HepG2 (cell line): ENCODE data around the gene SDC1. TPM values are rescaled to one million over a fixed set of nuclear protein-coding genes. Genes with fewer than 3 reads are reported as not detected.

ENCODE experiments used
- ARNT2 ChIP-seq: sonication (generic); formaldehyde crosslinking; IDR thresholded peaks from 2 replicates; pipeline ENCODE4 v1.8.0; 2022; ENCODE audit warnings: mild to moderate bottlenecking, low read depth, missing genetic modification reagents, moderate library complexity
- ATF4 ChIP-seq, 2 experiments: fragments of 450-650 bp in 1 of 2; sonication (generic) in 1 of 2; formaldehyde crosslinking; IDR thresholded peaks; 2 replicates each; pipeline versions ENCODE4 v1.5.0 to v1.8.0; 2020 to 2022; ENCODE audit warnings: mild to moderate bottlenecking in 1 of 2, missing genetic modification reagents in 1 of 2
- ATF7-NPFF ChIP-seq: sonication (generic); formaldehyde crosslinking; IDR thresholded peaks from 2 replicates; pipeline ENCODE4 v1.8.1; 2023; ENCODE audit warnings: mild to moderate bottlenecking, low read depth, missing genetic modification reagents, moderate library complexity
- ATM ChIP-seq: fragments of 450-650 bp; IDR thresholded peaks from 2 replicates; pipeline ENCODE4 v1.7.1; 2017; ENCODE audit warnings: mild to moderate bottlenecking, borderline replicate concordance
- BCL6 ChIP-seq: IDR thresholded peaks from 2 replicates; pipeline ENCODE4 v1.6.1; 2016; ENCODE audit warnings: missing genetic modification reagents, missing compliant biosample characterization
- BRD4 ChIP-seq: sonication (generic); formaldehyde crosslinking; IDR thresholded peaks from 2 replicates; pipeline ENCODE4 v1.4.0; 2020; ENCODE audit warnings: missing genetic modification reagents
- CCDC6 ChIP-seq: sonication (generic); formaldehyde crosslinking; IDR thresholded peaks from 2 replicates; pipeline ENCODE4 v1.8.1; 2022; ENCODE audit warnings: mild to moderate bottlenecking, missing genetic modification reagents, moderate library complexity
- JUN ChIP-seq: sonication (generic); formaldehyde crosslinking; IDR thresholded peaks from 2 replicates; pipeline ENCODE4 v1.4.0; 2020; ENCODE audit warnings: mild to moderate bottlenecking, missing genetic modification reagents
- JUNB ChIP-seq: sonication (generic); formaldehyde crosslinking; IDR thresholded peaks from 2 replicates; pipeline ENCODE4 v1.8.0; 2022; ENCODE audit warnings: missing genetic modification reagents, mild to moderate bottlenecking, borderline replicate concordance
- KDM5B ChIP-seq: sonication (generic); formaldehyde crosslinking; IDR thresholded peaks from 2 replicates; pipeline ENCODE4 v1.4.0; 2020; ENCODE audit warnings: missing genetic modification reagents, mild to moderate bottlenecking, borderline replicate concordance
- KLF6 ChIP-seq: IDR thresholded peaks from 2 replicates; pipeline ENCODE4 v1.8.0; 2016; ENCODE audit warnings: missing biosample characterization, missing genetic modification reagents
- LBX2 ChIP-seq: sonication (generic); formaldehyde crosslinking; IDR thresholded peaks from 2 replicates; pipeline ENCODE4 v1.5.0; 2020; ENCODE audit warnings: missing genetic modification reagents, mild to moderate bottlenecking, borderline replicate concordance
- MAFF ChIP-seq: IDR thresholded peaks from 2 replicates; pipeline ENCODE4 v1.6.1; 2011; ENCODE audit warnings: low read depth, low read length, improper control_type of control experiment
- NCOA5 ChIP-seq: sonication (generic); formaldehyde crosslinking; IDR thresholded peaks from 2 replicates; pipeline ENCODE4 v1.4.0; 2020; ENCODE audit warnings: missing genetic modification reagents
- SNRNP70 ChIP-seq: fragments of 200-400 bp; formaldehyde crosslinking; IDR thresholded peaks from 2 replicates; pipeline ENCODE4 v1.6.1; 2017; ENCODE audit warnings: mild to moderate bottlenecking, low read depth, low read length, moderate library complexity
- TARDBP ChIP-seq: sonication (generic); formaldehyde crosslinking; IDR thresholded peaks from 2 replicates; pipeline ENCODE4 v1.8.0; 2022; ENCODE audit warnings: mild to moderate bottlenecking, missing genetic modification reagents
- TIGD3 ChIP-seq: sonication (generic); formaldehyde crosslinking; IDR thresholded peaks from 2 replicates; pipeline ENCODE4 v1.5.1; 2020; ENCODE audit warnings: mild to moderate bottlenecking, missing genetic modification reagents, borderline replicate concordance
- TOPORS ChIP-seq: sonication (generic); formaldehyde crosslinking; IDR thresholded peaks from 2 replicates; pipeline ENCODE4 v1.8.0; 2023; ENCODE audit warnings: mild to moderate bottlenecking, missing genetic modification reagents
- ZFYVE20 ChIP-seq: sonication (generic); formaldehyde crosslinking; IDR thresholded peaks from 2 replicates; pipeline ENCODE4 v1.8.0; 2023; ENCODE audit warnings: low read depth, mild to moderate bottlenecking, moderate library complexity, missing genetic modification reagents, borderline replicate concordance
- ZGPAT ChIP-seq: IDR thresholded peaks from 2 replicates; pipeline ENCODE4 v1.6.1; 2016; ENCODE audit warnings: mild to moderate bottlenecking
- ZNF225 ChIP-seq: sonication (generic); formaldehyde crosslinking; IDR thresholded peaks from 2 replicates; pipeline ENCODE4 v1.4.0; 2020; ENCODE audit warnings: mild to moderate bottlenecking, missing genetic modification reagents
- ZNF256 ChIP-seq: sonication (generic); formaldehyde crosslinking; conservative IDR thresholded peaks from 2 replicates; pipeline ENCODE4 v1.4.0; 2020; ENCODE audit warnings: missing genetic modification reagents
- ZNF274 ChIP-seq: sonication (generic); formaldehyde crosslinking; IDR thresholded peaks from 2 replicates; pipeline ENCODE4 v1.5.1; 2020; ENCODE audit warnings: mild to moderate bottlenecking, missing genetic modification reagents
- ZNF326 ChIP-seq: sonication (generic); formaldehyde crosslinking; IDR thresholded peaks from 2 replicates; pipeline ENCODE4 v1.4.0; 2020; ENCODE audit warnings: missing genetic modification reagents, borderline replicate concordance
- ZNF331 ChIP-seq: sonication (generic); formaldehyde crosslinking; IDR thresholded peaks from 2 replicates; pipeline ENCODE4 v1.4.0; 2020; ENCODE audit warnings: missing genetic modification reagents
- ZNF350 ChIP-seq: sonication (generic); formaldehyde crosslinking; IDR thresholded peaks from 2 replicates; pipeline ENCODE4 v1.4.0; 2020; ENCODE audit warnings: mild to moderate bottlenecking, low read depth, missing genetic modification reagents, borderline replicate concordance
- ZNF546 ChIP-seq: sonication (generic); formaldehyde crosslinking; conservative IDR thresholded peaks from 2 replicates; pipeline ENCODE4 v1.8.1; 2023; ENCODE audit warnings: mild to moderate bottlenecking, missing genetic modification reagents
- ZNF878 ChIP-seq: sonication (generic); formaldehyde crosslinking; IDR thresholded peaks from 2 replicates; pipeline ENCODE4 v1.8.1; 2023; ENCODE audit warnings: mild to moderate bottlenecking, missing genetic modification reagents, moderate library complexity
- ZNF891 ChIP-seq: sonication (generic); formaldehyde crosslinking; IDR thresholded peaks from 2 replicates; pipeline ENCODE4 v1.5.0; 2020; ENCODE audit warnings: mild to moderate bottlenecking, missing genetic modification reagents
- polyA plus RNA-seq, 8 experiments: library from polyadenylated mRNA; depleted of rRNA in 3 of 8; stranded (reverse) in 7 of 8; unstranded in 1 of 8; fragments of >200 nt; fragmentation: Illumina TruSeq in 4 of 8; extraction: Trizol in 4 of 8; gene quantifications; 2 replicates each; pipeline versions ENCODE4 v1.2.1 to v1.2.3, GENCODE V29; 2011 to 2016; ENCODE audit warnings: low read depth in 4 of 8, missing spikeins in 1 of 8, mixed read lengths in 1 of 8; ENCODE audit not compliant: insufficient read depth in 1 of 8
- total RNA-seq, 5 experiments: library from RNA; depleted of rRNA; stranded (reverse); fragments of >200 nt; fragmentation: Illumina TruSeq; extraction: Trizol; gene quantifications; 2 replicates each; pipeline ENCODE4 v1.2.3, GENCODE V29; 2016; ENCODE audit warnings: low read depth in 1 of 5

SDC1 gene
- total and polyA plus RNA-seq, 2 of the 13 experiments (the other 11 are each of a cell fraction or from before 2014, with no cell fraction given) = 108 to 119 TPM

GRCh38 chr2:20196053-20196656 lies 28.8 kb downstream of the SDC1 start (continued):
- TF ChIP-seq ARNT2 (peak; percentile 59; the same call in 1 of the 2 replicates), ZGPAT (peak; percentile 82), TOPORS (CRISPR knock-in tag) (no peak), LBX2 (no peak), ZNF878 (peak; percentile 92; the same call in 1 of the 2 replicates), SNRNP70 (no peak), ZNF546 (CRISPR knock-in tag) (no peak), TIGD3 (CRISPR knock-in tag) (no peak), ZNF331 (CRISPR knock-in tag) (peak; percentile 81), ZFYVE20 (CRISPR knock-in tag) (no peak), BRD4 (CRISPR knock-in tag) (no peak), CCDC6 (CRISPR knock-in tag) (peak; percentile 68; the same call in 1 of the 2 replicates), ZNF891 (CRISPR knock-in tag) (no peak), BCL6 (CRISPR knock-in tag) (peak; percentile 73), ZNF256 (CRISPR knock-in tag) (no peak), NCOA5 (CRISPR knock-in tag) (no peak), ZNF274 (CRISPR knock-in tag) (peak; percentile 84), TARDBP (CRISPR knock-in tag) (peak; percentile 90; the same call in 1 of the 2 replicates), KDM5B (CRISPR knock-in tag) (peak; percentile 68), ZNF350 (CRISPR knock-in tag) (peak; percentile 81), ATF4 (CRISPR knock-in tag; IDR thresholded peaks at IDR 0.05) (no peak), JUNB (CRISPR knock-in tag) (no peak), MAFF (no peak), ZNF326 (CRISPR knock-in tag) (no peak), KLF6 (CRISPR knock-in tag) (no peak; the same call in 1 of the 2 replicates), ZNF225 (no peak), ATF7-NPFF (no peak), JUN (CRISPR knock-in tag) (peak; percentile 24; the same call in 1 of the 2 replicates), ATM (no peak)
